Caki2 (cell line): Measurements from ENCODE around the gene CACNA1C. TPM values are rescaled to one million over a fixed set of nuclear protein-coding genes. Genes with fewer than 3 reads are reported as not detected.

Source experiments
- DNase-seq: peaks from one replicate; pipeline ENCODE4 v3.0.0-alpha.2; 2015; ENCODE audit warnings: low read depth
- in situ Hi-C: cut with HindIII; loops from 2 replicates; pipeline ENCODE4 v1.10.0; 2016; ENCODE audit warnings: low sequenced_read_pairs, low pct_unique_long_range_greater_than_20kb, mixed read lengths
- total RNA-seq: library from RNA; depleted of rRNA; stranded (reverse); fragments of >200 nt; shearing (Covaris generic); gene quantifications from 2 replicates; pipeline ENCODE4 v1.2.3, GENCODE V29; 2014; ENCODE audit warnings: low replicate concordance

Gene CACNA1C
- total RNA-seq, 1 experiment from 2014 or later: 1.2 TPM

DNA sequence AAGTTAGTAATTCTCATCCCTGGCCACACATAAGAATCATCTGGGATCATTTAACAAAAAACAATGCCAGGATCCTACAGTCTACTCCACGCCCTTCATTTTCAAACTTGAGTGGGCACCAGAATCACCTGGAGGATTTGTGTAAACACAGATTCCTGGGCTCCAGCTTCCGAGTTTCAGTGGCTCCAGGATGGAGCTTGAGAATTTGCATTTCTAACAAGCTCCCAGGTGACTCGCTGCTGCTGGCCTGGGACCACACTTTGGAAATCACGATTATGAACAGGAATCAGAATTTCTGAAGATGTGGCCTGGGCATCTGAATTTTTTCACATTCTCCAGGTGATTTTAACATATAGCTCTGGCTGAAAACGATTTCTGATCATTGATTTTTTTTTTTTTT, 234.8 kb downstream of the CACNA1C start:
- no peak for DNase-seq
- in situ Hi-C loops: no loop called here

DNA sequence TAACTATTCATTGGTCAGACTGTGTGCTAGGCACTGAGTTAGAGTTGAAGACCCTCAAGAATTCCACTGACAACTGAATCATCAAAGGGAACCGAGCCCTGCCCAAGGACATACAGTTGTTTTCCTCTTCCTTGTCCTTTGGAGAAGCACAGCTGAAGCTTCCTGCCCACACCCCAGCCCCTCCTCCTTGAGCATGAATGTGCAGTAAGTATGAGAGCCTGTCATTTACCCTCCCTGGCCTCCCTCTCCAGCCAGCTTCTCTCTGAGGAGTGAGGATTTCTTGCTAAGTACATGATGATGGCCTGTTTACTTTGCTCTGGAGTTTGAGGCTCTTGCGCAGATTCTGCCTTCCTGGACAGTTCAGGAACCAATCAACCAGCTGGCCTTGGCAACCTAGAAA, 235.2 kb downstream of the CACNA1C start:
- DNase-seq: peak; percentile 23
- in situ Hi-C loops: no loop called here

- DNase-seq: no peak
- in situ Hi-C loops: no loop called here
Observed at GRCh38 chr12:2288471-2288870, 235.7 kb downstream of the CACNA1C start.

- DNase-seq: no peak
- in situ Hi-C loops: no loop called here
Observed at GRCh38 chr12:2288875-2289274, 236.1 kb downstream of the CACNA1C start.

- no peak for DNase-seq
- in situ Hi-C loops: no loop called here
Observed at GRCh38 chr12:2289525-2289924, 236.7 kb downstream of the CACNA1C start.

DNA sequence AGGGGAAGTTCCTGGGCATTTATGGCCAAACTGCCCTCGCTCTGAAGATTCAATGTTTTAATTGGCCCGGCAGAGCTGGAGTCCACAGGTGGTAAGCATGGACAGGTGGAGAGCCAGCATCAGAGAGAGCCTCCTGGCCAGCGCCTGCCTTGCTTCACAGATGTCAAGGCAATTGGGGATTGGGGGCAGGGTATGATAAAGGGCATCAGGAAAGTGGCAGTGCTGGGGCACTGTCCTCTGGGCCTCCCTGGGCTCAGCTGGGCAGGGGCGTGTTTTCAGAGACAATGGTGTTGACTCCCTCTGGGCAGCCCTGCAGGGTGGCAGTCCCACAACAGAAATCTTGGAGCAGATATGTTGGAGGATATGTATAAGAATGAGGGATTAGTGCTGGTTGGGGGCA, 237.3 kb downstream of the CACNA1C start:
- in situ Hi-C loops: no loop called here
- no peak for DNase-seq

DNA sequence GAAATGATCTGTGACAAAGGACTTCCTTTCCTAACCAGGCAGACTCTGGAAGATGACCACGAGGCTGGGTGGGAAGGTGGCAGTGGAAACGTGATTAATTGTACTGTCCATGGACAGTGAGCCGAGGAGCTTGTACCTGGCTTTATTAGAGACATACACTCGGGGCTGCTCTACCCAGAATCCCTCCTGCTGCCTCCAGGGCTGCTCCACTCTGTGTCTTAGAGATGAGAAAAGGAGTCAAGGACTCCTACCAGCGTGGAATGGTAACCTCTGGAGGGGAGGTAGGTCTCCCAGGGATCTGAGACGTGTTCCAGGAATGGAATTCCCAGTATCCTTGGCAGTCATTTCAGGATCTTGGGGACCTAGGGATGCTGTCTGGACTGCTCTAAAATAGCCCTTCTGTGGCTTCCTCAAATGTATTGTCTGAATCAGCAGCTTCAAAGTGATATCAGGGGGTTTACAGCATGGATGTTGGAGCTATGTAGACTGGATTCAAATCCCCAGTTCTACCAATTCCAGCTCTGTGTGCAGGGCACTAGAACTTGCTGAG, 237.8 kb downstream of the CACNA1C start:
- in situ Hi-C loops: no loop called here
- peak; percentile 19 for DNase-seq

GRCh38 chr12:2291182-2291832, 238.5 kb downstream of the CACNA1C start:
- DNase-seq: peak; percentile 43
- in situ Hi-C loops: no loop called here

DNA sequence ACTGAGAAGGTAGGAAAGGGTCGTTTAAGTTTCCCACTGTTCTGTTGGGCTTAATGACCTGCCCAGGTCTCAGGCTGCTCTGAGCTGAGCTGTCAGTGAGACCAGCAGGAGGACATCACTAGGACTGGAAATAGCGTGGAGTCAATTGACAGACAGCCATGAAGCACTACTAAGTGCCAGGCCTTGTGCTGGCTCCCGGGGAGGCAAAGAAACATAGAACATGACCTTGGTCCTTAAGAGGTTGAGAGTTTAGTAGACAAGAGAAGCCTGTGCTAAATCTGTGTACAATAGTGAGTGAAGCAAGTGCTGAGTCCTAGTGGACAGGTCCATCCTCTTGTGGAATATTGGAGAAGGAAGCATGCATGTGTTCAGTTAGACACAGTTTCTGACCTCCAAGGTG, 239.2 kb downstream of the CACNA1C start:
- DNase-seq: no peak
- in situ Hi-C loops: no loop called here

GRCh38 chr12:2292560-2292959, 239.8 kb downstream of the CACNA1C start:
- no peak for DNase-seq
- in situ Hi-C loops: no loop called here

- in situ Hi-C loops: no loop called here
Observed at GRCh38 chr12:2294651-2295475, 242.1 kb downstream of the CACNA1C start.

GRCh38 chr12:2295941-2296461, 243.2 kb downstream of the CACNA1C start:
- in situ Hi-C loops: no loop called here
- DNase-seq: peak; percentile 98

More at GRCh38 chr12:2294651-2295475, 242.1 kb downstream of the CACNA1C start:
- peak; percentile 90 for DNase-seq

- peak; percentile 18 for DNase-seq
- in situ Hi-C loops: no loop called here
Observed at GRCh38 chr12:2297004-2297403, 244.2 kb downstream of the CACNA1C start.

DNA sequence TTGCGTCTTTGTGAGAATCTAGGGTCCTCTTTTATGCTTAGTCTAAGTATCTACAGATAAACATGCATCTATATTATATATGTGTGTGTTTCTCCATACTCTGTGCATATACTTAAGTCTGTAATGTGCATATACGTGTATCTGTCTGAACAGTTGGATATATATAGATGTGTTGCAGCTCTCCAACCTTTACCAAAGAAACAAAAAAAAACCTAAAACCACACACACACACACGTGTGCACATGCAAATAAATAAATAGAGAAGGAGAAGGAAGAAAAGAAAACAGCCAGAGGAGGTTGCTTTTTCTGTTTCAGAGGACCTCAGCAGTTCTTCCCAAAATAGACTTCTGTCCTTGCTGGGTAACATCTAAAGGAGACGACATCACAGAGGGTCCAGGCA, 244.9 kb downstream of the CACNA1C start:
- in situ Hi-C loops: no loop called here
- DNase-seq: peak; percentile 18

DNA sequence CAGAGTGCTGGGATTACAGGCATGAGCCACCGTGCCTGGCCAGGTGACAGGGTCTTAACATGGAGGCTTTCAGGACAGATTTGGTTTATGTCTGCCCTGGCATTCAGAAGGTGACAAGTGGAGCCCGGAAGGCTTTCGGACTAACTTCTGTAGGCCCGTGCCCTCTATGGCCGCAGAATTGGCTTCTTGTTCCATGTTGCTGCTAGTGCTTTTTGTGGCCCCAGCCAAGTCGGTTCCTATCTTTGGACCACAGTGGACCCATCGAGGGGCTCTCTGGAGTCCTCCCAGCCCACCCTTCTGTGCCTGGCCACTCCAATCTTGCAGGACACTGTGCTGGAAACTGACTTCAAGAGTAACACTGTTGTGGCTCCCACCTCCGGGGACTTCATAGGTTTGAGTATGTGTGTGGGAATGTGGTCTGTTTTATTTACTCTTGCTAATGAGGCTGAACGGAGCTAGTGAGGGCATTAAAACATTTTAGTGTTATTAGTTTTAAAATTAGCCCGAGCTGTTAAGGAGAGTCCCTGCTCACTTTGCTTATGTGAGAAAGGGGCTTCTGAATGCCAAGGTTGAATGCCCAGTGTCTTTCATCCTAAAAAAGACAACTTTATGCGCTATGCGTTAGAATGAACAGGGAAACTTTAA, 245.9 kb downstream of the CACNA1C start:
- DNase-seq: peak; percentile 88
- in situ Hi-C loops: no loop called here

DNA sequence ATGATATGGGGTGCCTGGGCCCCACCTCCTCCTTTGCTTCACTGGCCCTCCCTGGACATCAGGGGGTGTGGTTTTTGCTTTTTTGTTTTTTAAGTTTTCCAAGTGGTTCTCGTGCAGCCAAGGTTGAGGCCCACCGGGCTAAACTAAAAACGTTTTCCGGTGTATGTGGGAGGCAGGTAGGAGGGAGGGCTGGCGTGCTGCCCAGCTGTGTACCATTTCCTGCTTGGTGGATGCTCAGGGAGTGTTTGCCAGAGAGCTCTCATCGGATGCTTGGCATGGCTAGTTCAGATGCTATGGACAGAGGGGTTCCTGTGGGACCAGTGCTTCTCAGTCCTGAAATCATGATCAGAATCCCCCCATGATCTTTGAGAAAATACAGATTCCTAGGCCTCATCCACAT, 246.4 kb downstream of the CACNA1C start:
- in situ Hi-C loops: no loop called here

DNA sequence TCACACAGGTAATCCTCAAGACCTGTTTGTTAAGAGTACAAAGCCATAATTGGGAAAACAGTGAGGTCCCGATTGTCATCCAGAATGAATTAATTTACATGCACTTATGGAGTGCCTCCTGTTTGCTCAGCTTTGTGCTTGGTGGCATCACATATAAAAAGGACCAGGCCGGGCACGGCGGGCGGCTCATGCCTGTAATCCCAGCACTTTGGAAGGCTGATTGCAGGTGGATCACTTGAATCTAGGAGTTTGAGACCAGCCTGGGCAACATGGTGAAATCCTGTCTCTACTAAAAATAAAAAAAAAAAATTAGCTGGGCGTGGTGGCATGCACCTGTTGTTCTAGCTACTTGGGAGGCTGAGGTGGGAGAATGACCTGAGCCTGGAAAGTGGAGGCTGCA, 247.4 kb downstream of the CACNA1C start:
- in situ Hi-C loops: no loop called here
- no peak for DNase-seq

More for the DNA sequence above, 246.4 kb downstream of the CACNA1C start:
- peak; percentile 87 for DNase-seq

- DNase-seq: no peak
- in situ Hi-C loops: no loop called here
Observed at GRCh38 chr12:2300886-2301285, 248.1 kb downstream of the CACNA1C start.
